Chondrocyte (in vitro differentiated cells): Measurements from ENCODE around the gene ZNF57. TPM values are rescaled to one million over a fixed set of nuclear protein-coding genes. Genes with fewer than 3 reads are reported as not detected.

Experiments used
- DNase-seq: peaks from one replicate; pipeline ENCODE4 v3.0.0; 2021; ENCODE audit warnings: mixed read lengths, low spot score
- H3K27ac Mint-ChIP-seq: one replicate; pipeline ENCODE4 v1.8.0; 2021; ENCODE audit warnings: mild to moderate bottlenecking, moderate library complexity, mixed read lengths; ENCODE audit not compliant: unreplicated experiment
- H3K27me3 Mint-ChIP-seq: 2 replicates; pipeline ENCODE4 v1.8.0; 2021; ENCODE audit warnings: low read depth, mixed read lengths
- H3K36me3 Mint-ChIP-seq: 2 replicates; pipeline ENCODE4 v1.8.0; 2021; ENCODE audit warnings: low read depth, mixed read lengths
- H3K4me1 Mint-ChIP-seq: 2 replicates; pipeline ENCODE4 v1.8.0; 2021; ENCODE audit warnings: low read depth, mild to moderate bottlenecking, mixed read lengths
- H3K4me3 Mint-ChIP-seq: one replicate; pipeline ENCODE4 v1.8.0; 2021; ENCODE audit warnings: mild to moderate bottlenecking, moderate library complexity, mixed read lengths; ENCODE audit not compliant: unreplicated experiment
- H3K9me3 Mint-ChIP-seq: 2 replicates; pipeline ENCODE4 v1.8.0; 2021; ENCODE audit warnings: low read depth, mixed read lengths
- CTCF ChIP-seq: fragments of 200-600 bp; sonication (generic); IDR thresholded peaks from 2 replicates; pipeline ENCODE4 v1.5.0; 2021; ENCODE audit warnings: antibody characterized with exemption, mild to moderate bottlenecking, moderate library complexity
- total RNA-seq: library from RNA; stranded (reverse); gene quantifications from 3 replicates; pipeline ENCODE4 v1.2.1, GENCODE V29; 2021

The ZNF57 gene
- total RNA-seq, 1 donor from 2014 or later, result 2.2 TPM

GRCh38 chr19:2858864-2859263 is 41.9 kb upstream of the ZNF57 start:
- Mint-ChIP-seq H3K27ac (no peak overlapping the region), H3K36me3 (peaks cover 29% of the 10 kb centered on the region), H3K4me1 (no peaks in the 10 kb centered on the region), H3K27me3 (peaks cover 3% of the 10 kb centered on the region), H3K4me3 (no peak overlapping the region), H3K9me3 (peaks cover 42% of the 10 kb centered on the region)
- DNase-seq, result no peak
- TF ChIP-seq CTCF, result no peak

GRCh38 chr19:2863816-2864215 is 36.9 kb upstream of the ZNF57 start:
- Mint-ChIP-seq H3K4me3 (no peak overlapping the region), H3K9me3 (peaks cover 10% of the 10 kb centered on the region), H3K4me1 (no peaks in the 10 kb centered on the region), H3K27ac (no peak overlapping the region), H3K27me3 (peaks cover 4% of the 10 kb centered on the region), H3K36me3 (peaks cover 5% of the 10 kb centered on the region)
- DNase-seq, result no peak
- TF ChIP-seq CTCF, result no peak

GRCh38 chr19:2865334-2866100 is 35.2 kb upstream of the ZNF57 start:
- no peaks in the 10 kb centered on the region for H3K4me1 Mint-ChIP-seq
- no peak overlapping the region for H3K4me3 Mint-ChIP-seq
- no peak for TF ChIP-seq CTCF
- peaks cover 2% of the 10 kb centered on the region for H3K36me3 Mint-ChIP-seq
- no peak for DNase-seq
- peaks cover 4% of the 10 kb centered on the region for H3K27me3 Mint-ChIP-seq
- H3K9me3 Mint-ChIP-seq, result peaks cover 3% of the 10 kb centered on the region
- no peak overlapping the region for H3K27ac Mint-ChIP-seq

GRCh38 chr19:2866495-2867024 is 34.2 kb upstream of the ZNF57 start:
- no peak for TF ChIP-seq CTCF
- peaks cover 2% of the 10 kb centered on the region for H3K36me3 Mint-ChIP-seq
- H3K27me3 Mint-ChIP-seq, result peaks cover 4% of the 10 kb centered on the region

GRCh38 chr19:2867025-2867991 is 33.4 kb upstream of the ZNF57 start, which contains the start of gene ZNF556:
TSS of gene ZNF556 (plus strand) at chr19:2867335. CDS start at chr19:2867422, 87 bp downstream.
- Mint-ChIP-seq H3K9me3 (peaks cover 3% of the 10 kb centered on the region), H3K36me3 (peaks cover 2% of the 10 kb centered on the region), H3K4me1 (no peaks in the 10 kb centered on the region), H3K27ac (no peak within 1 kb of the TSS), H3K27me3 (peaks cover 4% of the 10 kb centered on the region), H3K4me3 (no peak within 1 kb of the TSS)
- no peak for TF ChIP-seq CTCF
- no peak for DNase-seq

More at GRCh38 chr19:2866495-2867024, 34.2 kb upstream of the ZNF57 start:
- Mint-ChIP-seq H3K4me3 (no peak overlapping the region), H3K9me3 (peaks cover 3% of the 10 kb centered on the region), H3K27ac (no peak overlapping the region), H3K4me1 (no peaks in the 10 kb centered on the region)
- no peak for DNase-seq
